ENCODE measurements around the gene TEX19. TPM values are rescaled to one million over a fixed set of nuclear protein-coding genes. Genes with fewer than 3 reads are reported as not detected.
"Not testable (repeated sequence)": the region's sequence is repeated elsewhere in the genome, so short reads cannot be mapped to it uniquely, and the experiment has no call there.

Gene TEX19
- total and polyA plus RNA-seq, 2 of the 4 experiments (the other 2 are of a cell fraction), result under 0.01 to 0.03 TPM

DNA sequence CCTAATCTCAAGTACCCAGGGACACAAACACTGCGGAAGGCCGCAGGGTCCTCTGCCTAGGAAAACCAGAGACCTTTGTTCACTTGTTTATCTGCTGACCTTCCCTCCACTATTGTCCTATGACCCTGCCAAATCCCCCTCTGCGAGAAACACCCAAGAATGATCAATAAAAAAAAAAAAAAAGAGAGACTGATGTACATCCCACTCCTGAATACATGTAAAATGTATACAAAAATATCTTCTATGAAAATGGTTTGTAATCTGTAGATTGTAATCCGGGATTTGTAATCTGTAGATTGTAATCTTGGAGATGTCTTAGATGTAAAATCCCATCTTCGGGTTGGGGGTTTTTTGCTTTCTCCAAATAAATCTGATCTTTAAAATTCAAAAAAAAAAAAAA lies 18.2 kb downstream of the TEX19 start:
- H3K36me3 ChIP-seq (ENCODE audit: control insufficient read depth, insufficient read depth, low read length); H2AK5ac ChIP-seq (ENCODE audit: low read depth, low read length); H2BK15ac ChIP-seq (ENCODE audit: low read depth, low read length); H3K27ac ChIP-seq (ENCODE audit: insufficient read depth, low read length); H3K9me1 ChIP-seq (ENCODE audit: insufficient read depth, low read length); H3K18ac ChIP-seq (ENCODE audit: low read depth, low read length); H4K20me1 ChIP-seq (ENCODE audit: insufficient read depth, low read length); H3K4me1 ChIP-seq (ENCODE audit: control insufficient read depth, insufficient read depth, low read length); H2BK120ac ChIP-seq (ENCODE audit: low read depth, low read length); H2AK9ac ChIP-seq (replicated peaks; ENCODE audit: low read depth, low read length, poor library complexity); H3K9me3 ChIP-seq (ENCODE audit: control insufficient read depth, insufficient read depth, low read length); H2AFZ ChIP-seq (replicated peaks; ENCODE audit: low read length, poor library complexity); H2BK20ac ChIP-seq (ENCODE audit: low read depth, low read length); H3K23ac ChIP-seq (ENCODE audit: low read depth, low read length); in situ Hi-C loops (cut with MboI; ENCODE audit: low sequenced_read_pairs); DNase-seq; H3K56ac ChIP-seq (ENCODE audit: extremely low read depth, insufficient read depth, low read length); CTCF ChIA-PET; H4K8ac ChIP-seq (ENCODE audit: low read depth in 2 of 2, low read length in 2 of 2); POLR2A ChIA-PET (ENCODE audit: unreplicated experiment); dilution Hi-C loops (cut with HindIII; ENCODE audit: low sequenced_read_pairs, unreplicated experiment); ATAC-seq (ENCODE audit: low read depth); H3K79me1 ChIP-seq (ENCODE audit: low read depth in 1 of 2, low read length in 2 of 2); H3K4me3 ChIP-seq (ENCODE audit: insufficient read depth, low read depth, low read length); H4K91ac ChIP-seq (ENCODE audit: insufficient read depth, low read depth, low read length); H4K5ac ChIP-seq (ENCODE audit: low read depth, low read length); H3K9ac ChIP-seq (ENCODE audit: low read depth, low read length); intact Hi-C loops (cut with micrococcal nuclease); H3K4ac ChIP-seq (ENCODE audit: low read depth, low read length); H3K4me2 ChIP-seq (ENCODE audit: low read depth, low read length); BruUV-seq (replicated peaks); H2BK5ac ChIP-seq (ENCODE audit: low read depth, low read length, poor library complexity, severe bottlenecking); H3K14ac ChIP-seq (replicated peaks; ENCODE audit: low read depth, low read length): not testable (repeated sequence)
- no CpG with 5 or more reads among the region's 5 CpGs for WGBS, 2 experiments (ENCODE audit: extremely low coverage in 2 of 2, insufficient read length in 1 of 2)
- H3K27me3 ChIP-seq (ENCODE audit: control insufficient read depth, insufficient read depth, low read length), result peaks cover 59% of the 10 kb centered on the region

Data from IMR-90 (cell line).